Keratinocyte (primary cell): ENCODE data around the gene CRYGC.

Experiments used
- CTCF ChIP-seq, 3 experiments: IDR thresholded peaks in 1 of 3; conservative IDR thresholded peaks in 1 of 3; optimal IDR thresholded peaks in 1 of 3; 2 replicates in 2 of 3; 3 replicates in 1 of 3; pipeline versions ENCODE3 to v1.5.1; 2011; ENCODE audit warnings: low read length in 3 of 3, mild to moderate bottlenecking in 3 of 3, moderate library complexity in 2 of 3, control low read depth in 1 of 3, inconsistent platforms in 1 of 3; ENCODE audit not compliant: insufficient read depth in 2 of 3; ENCODE audit errors: extremely low read depth in 1 of 3
- EZH2 ChIP-seq: IDR thresholded peaks from one replicate; pipeline ENCODE4 v1.6.1; 2012; ENCODE audit warnings: inconsistent platforms, mild to moderate bottlenecking, low read length, moderate library complexity

- no peak for TF ChIP-seq CTCF (optimal IDR thresholded peaks at IDR 0.05 in 1 of 3, IDR thresholded peaks at IDR 0.05 in 1 of 3, conservative IDR thresholded peaks at IDR 0.05 in 1 of 3; ENCODE audit: extremely low read depth in 1 of 3, insufficient read depth in 2 of 3, low read length in 3 of 3)
- no peak for TF ChIP-seq EZH2
Measured at GRCh38 chr2:208097313-208097712, 32.3 kb downstream of the CRYGC start.
